Kidney (tissue), 14 donors: ENCODE measurements around the gene SPACA9. TPM values are rescaled to one million over a fixed set of nuclear protein-coding genes. Genes with fewer than 3 reads are reported as not detected.

ENCODE experiments used
- DNase-seq, 5 donors: peaks; one replicate each; pipeline ENCODE4 v3.0.0-alpha.2; 2013 to 2020
- FAIRE-seq: peaks from 2 replicates; lab custom pipeline; 2012; peaks lifted over from hg19 to GRCh38; lab: Jason Lieb, UNC
- H3K27ac ChIP-seq, 2 donors: one replicate each; pipeline ENCODE4 v1.7.0; 2013; ENCODE audit warnings: low read depth in 2 of 2, low read length in 2 of 2, inconsistent platforms in 1 of 2
- H3K27me3 ChIP-seq: one replicate; pipeline ENCODE4 v1.7.1; 2013; ENCODE audit warnings: low read length, inconsistent platforms; ENCODE audit not compliant: control insufficient read depth, insufficient read depth
- H3K36me3 ChIP-seq, 3 donors: one replicate each; pipeline versions ENCODE4 v1.7.0 to v1.7.1; 2013; ENCODE audit warnings: low read length in 3 of 3, control low read depth in 1 of 3, inconsistent platforms in 1 of 3; ENCODE audit not compliant: insufficient read depth in 3 of 3, control insufficient read depth in 2 of 3
- H3K4me1 ChIP-seq, 3 donors: one replicate each; pipeline versions ENCODE4 v1.7.0 to v1.7.1; 2013; ENCODE audit warnings: low read length in 3 of 3, inconsistent platforms in 1 of 3, low read depth in 1 of 3; ENCODE audit not compliant: control insufficient read depth in 2 of 3, insufficient read depth in 2 of 3
- H3K4me3 ChIP-seq, 3 donors: one replicate each; pipeline versions ENCODE4 v1.7.0 to v1.8.1; 2013; ENCODE audit warnings: low read length in 3 of 3, control low read depth in 1 of 3, inconsistent platforms in 1 of 3
- H3K9ac ChIP-seq, 3 donors: one replicate each; pipeline versions ENCODE4 v1.7.0 to v1.7.1; 2013; ENCODE audit warnings: low read length in 3 of 3, control low read depth in 1 of 3, inconsistent platforms in 1 of 3
- H3K9me3 ChIP-seq, 3 donors: one replicate each; pipeline versions ENCODE4 v1.7.0 to v1.7.1; 2013; ENCODE audit warnings: low read length in 3 of 3, control low read depth in 1 of 3, inconsistent platforms in 1 of 3; ENCODE audit not compliant: control insufficient read depth in 2 of 3, insufficient read depth in 1 of 3
- intact Hi-C: fragments of 100-400 bp; cut with DNase I; formaldehyde crosslinking; loops from one replicate; pipeline ENCODE4 v1.11.1; 2022
- polyA plus RNA-seq: library from polyadenylated mRNA; stranded (reverse); fragments of 350-450 nt; fragmentation: Illumina TruSeq; extraction: RNeasy Lipid Tissue Mini Kit (QIAGEN cat#74804); gene quantifications from one replicate; pipeline ENCODE4 v1.2.3, GENCODE V29; 2014; ENCODE audit warnings: low read depth, low replicate concordance; ENCODE audit not compliant: insufficient read depth
- total RNA-seq: library from RNA; stranded (reverse); fragmentation: NEBNext Ultra II Directional; extraction: Animal tissue kit (Norgen Biotek cat#: 25700); gene quantifications from one replicate; pipeline ENCODE4 v1.2.1, GENCODE V29; 2021
- TF ChIP-seq, protein P1 (sequence below): IDR thresholded peaks from 3 replicates; pipeline ENCODE4 v1.5.1; 2012; ENCODE audit warnings: mild to moderate bottlenecking, moderate library complexity, borderline replicate concordance; ENCODE audit not compliant: insufficient read depth; ENCODE audit errors: extremely low read depth
- donor health status: control.
- donor health status: control.
- donor health status: control.
- donor health status: control.
- donor health status: control.
- donor health status: DM: yes; HTN: yes; CAD: no.
- donor health status: Normal renal cell carcinoma (clear cell type).

The SPACA9 gene
- total and polyA plus RNA-seq, 2 donors from 2014 or later, result 8.7 to 17.1 TPM

DNA sequence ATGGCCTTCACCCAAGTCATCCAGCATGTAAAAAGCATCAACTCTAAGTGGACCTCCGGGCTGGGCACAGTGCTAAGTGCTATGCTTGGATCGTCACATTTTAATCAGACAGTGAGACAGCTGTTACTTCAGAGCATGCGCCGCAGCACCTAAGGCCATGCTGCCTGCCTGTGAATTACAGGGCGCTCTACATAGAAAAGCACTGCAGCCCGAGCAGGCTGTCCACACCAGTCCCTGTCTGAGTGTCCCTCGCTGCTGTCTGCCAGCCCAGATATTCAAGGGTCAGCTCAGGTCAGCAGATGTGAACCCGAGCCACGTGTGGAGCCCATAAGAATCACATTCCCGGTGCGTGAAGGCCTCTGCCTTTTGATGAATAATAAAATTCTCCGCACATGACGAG, 37.7 kb upstream of the SPACA9 start:
- Histone ChIP-seq H3K4me3 (no peak overlapping the region), H3K27ac (no peak overlapping the region), H3K4me1 (no peaks in the 10 kb centered on the region), H3K36me3 (no peaks in the 10 kb centered on the region), H3K9me3 (no peaks in the 10 kb centered on the region), H3K9ac (no peak overlapping the region), H3K27me3 (no peaks in the 10 kb centered on the region)
- FAIRE-seq (no peak), DNase-seq (no peak)
- TF ChIP-seq, protein P1, sequence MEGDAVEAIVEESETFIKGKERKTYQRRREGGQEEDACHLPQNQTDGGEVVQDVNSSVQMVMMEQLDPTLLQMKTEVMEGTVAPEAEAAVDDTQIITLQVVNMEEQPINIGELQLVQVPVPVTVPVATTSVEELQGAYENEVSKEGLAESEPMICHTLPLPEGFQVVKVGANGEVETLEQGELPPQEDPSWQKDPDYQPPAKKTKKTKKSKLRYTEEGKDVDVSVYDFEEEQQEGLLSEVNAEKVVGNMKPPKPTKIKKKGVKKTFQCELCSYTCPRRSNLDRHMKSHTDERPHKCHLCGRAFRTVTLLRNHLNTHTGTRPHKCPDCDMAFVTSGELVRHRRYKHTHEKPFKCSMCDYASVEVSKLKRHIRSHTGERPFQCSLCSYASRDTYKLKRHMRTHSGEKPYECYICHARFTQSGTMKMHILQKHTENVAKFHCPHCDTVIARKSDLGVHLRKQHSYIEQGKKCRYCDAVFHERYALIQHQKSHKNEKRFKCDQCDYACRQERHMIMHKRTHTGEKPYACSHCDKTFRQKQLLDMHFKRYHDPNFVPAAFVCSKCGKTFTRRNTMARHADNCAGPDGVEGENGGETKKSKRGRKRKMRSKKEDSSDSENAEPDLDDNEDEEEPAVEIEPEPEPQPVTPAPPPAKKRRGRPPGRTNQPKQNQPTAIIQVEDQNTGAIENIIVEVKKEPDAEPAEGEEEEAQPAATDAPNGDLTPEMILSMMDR, result no peak
- intact Hi-C loops, result no loop called here

DNA sequence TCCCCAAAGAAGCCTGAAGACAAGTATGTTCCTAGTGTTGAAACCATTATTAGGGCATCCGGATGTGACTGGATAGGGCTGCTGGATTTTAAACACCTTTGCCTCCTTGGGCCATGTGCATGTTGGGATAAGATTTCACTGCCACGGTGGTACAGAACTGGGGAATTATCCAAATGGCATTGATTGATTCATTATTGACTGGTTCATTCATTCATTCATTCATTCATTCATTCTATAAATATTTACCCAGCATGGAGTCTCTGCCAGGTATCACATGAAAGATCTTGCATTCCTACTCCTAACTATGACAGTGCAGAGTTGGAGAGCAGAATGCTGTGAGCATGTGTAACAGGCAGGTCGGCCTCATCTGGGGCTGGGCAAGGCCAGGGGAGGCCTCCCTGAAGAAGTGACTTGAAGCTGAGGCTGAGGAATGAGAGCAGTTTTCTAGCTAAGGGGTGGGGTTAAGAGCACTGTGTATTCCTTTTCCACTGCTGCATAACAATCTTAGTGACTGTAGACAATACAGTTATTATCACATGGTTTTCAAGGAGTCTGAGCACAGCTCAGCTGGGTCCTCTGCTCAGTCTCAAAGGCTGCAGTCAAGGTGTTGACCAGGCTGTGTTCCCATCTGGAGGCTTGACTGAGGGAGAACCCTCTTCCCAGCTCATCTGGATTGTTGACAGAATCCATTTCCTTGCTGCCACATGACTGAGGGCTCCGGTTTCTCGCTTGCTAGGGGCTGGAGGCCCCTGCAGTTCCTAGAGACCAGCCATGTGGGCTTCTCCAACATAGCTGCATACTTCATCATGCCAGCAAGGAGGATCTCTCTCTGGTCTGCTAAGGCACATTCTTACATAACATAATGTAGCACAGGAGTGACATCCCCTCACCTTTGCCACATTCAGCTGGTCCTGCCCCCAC, 36.3 kb upstream of the SPACA9 start:
- intact Hi-C loops, result no loop called here
- no peak for DNase-seq
- TF ChIP-seq, protein P1, result no peak
- no peaks in the 10 kb centered on the region for H3K9me3 ChIP-seq
- FAIRE-seq, result no peak
- H3K27ac ChIP-seq, result no peak overlapping the region
- H3K9ac ChIP-seq, result no peak overlapping the region
- H3K4me1 ChIP-seq, result no peaks in the 10 kb centered on the region
- H3K4me3 ChIP-seq, result no peak overlapping the region
- no peaks in the 10 kb centered on the region for H3K36me3 ChIP-seq
- no peaks in the 10 kb centered on the region for H3K27me3 ChIP-seq

DNA sequence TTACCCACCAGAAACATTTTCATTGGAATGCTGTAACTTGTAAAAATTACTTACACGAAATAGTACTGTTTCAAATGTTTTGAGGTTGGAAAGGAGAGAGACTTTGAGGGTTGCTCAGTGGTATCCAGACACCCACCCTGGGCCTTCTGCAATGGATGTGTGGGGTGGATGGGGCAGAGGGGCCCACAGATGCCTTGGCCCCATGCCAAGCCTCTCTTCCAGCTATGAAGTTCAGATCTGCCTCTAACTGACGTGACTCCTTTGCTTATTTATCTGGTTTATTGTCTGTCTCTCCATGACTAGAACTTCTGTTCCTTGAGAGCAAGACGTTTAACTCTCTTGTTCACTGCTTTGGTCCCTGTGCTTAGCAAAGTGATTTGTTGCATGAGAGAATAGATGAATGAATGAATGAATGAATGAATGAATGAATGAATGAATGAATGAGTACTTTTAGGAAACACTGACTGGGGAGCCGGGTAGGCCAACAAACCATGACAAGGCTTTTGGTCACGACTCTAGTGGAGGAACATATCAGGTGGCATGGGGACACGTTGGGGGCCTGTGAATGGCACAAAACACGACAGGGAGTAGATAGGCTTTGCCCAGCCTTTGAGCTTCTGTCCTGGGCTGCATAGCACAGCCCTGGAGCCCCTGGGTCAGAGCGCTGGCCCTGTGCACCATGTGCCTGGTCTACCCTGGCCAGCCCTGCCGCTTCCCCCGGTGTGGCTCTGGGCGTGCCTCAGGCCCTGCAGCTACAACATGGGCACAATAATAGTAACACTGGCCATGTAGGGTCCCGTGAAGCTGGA, 32.4 kb upstream of the SPACA9 start:
- FAIRE-seq (no peak), DNase-seq (no peak)
- Histone ChIP-seq H3K36me3 (no peaks in the 10 kb centered on the region), H3K4me1 (no peaks in the 10 kb centered on the region), H3K9ac (no peak overlapping the region), H3K9me3 (no peaks in the 10 kb centered on the region), H3K27ac (no peak overlapping the region), H3K4me3 (no peak overlapping the region), H3K27me3 (no peaks in the 10 kb centered on the region)
- TF ChIP-seq, protein P1, result no peak
- intact Hi-C loops, result no loop called here
